Cardiac fibroblast (primary cell): Measurements from ENCODE around the gene VWC2.

Source experiments
- DNase-seq, 2 donors: peaks; one replicate each; pipeline versions ENCODE4 v3.0.0 to v3.0.0-alpha.2; 2010; ENCODE audit warnings: low read depth in 2 of 2
- H3K4me3 ChIP-seq, 2 donors: replicated peaks in 1 of 2; 1 replicate in 1 of 2; 2 replicates in 1 of 2; pipeline ENCODE4 v1.5.1; 2011; ENCODE audit warnings: low read depth in 2 of 2, low read length in 2 of 2, mild to moderate bottlenecking in 2 of 2, moderate library complexity in 1 of 2
- CTCF ChIP-seq: IDR thresholded peaks from one replicate; pipeline ENCODE4 v1.5.1; 2011; ENCODE audit warnings: low read depth, mild to moderate bottlenecking, low read length, inconsistent platforms

VWC2 gene

DNA sequence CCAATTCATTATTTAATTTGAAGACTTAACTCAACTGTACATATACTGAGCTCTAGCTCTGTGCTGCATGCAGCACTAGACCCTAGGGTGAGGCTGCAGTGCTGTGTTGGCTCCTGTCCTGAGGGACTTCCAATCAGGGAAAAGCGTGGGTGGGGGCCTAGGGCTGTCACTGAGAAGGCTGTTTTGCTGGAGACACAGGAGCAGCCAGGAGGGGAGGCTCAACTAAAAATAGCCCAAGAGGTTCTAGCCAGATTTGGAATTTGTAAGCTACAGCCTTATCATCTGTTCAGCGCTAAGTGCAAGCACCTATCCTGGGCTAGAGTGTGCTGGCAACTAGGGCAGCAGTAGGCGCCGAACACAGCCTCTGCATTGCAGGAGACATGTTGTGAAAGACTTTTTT is 121.1 kb downstream of the VWC2 start:
- H3K4me3 ChIP-seq: no peak overlapping the region
- DNase-seq: no peak
- no peak for TF ChIP-seq CTCF

- no peak overlapping the region for H3K4me3 ChIP-seq
- TF ChIP-seq CTCF: no peak
- no peak for DNase-seq
These were observed 138.5 kb downstream of the VWC2 start for GRCh38 chr7:49911909-49912308.

- TF ChIP-seq CTCF: no peak
- no peak overlapping the region for H3K4me3 ChIP-seq
- no peak for DNase-seq
These were observed 153.3 kb downstream of the VWC2 start for GRCh38 chr7:49926720-49927119.

GRCh38 chr7:49927631-49928030 is 154.2 kb downstream of the VWC2 start:
- TF ChIP-seq CTCF: no peak
- no peak overlapping the region for H3K4me3 ChIP-seq
- DNase-seq: no peak

- TF ChIP-seq CTCF: no peak
- no peak for DNase-seq
These were observed 155.3 kb downstream of the VWC2 start for GRCh38 chr7:49928787-49929186.

GRCh38 chr7:49931627-49932026 is 158.2 kb downstream of the VWC2 start:
- no peak for TF ChIP-seq CTCF
- H3K4me3 ChIP-seq: no peak overlapping the region
- no peak for DNase-seq

More at GRCh38 chr7:49928787-49929186, 155.3 kb downstream of the VWC2 start:
- no peak overlapping the region for H3K4me3 ChIP-seq

DNA sequence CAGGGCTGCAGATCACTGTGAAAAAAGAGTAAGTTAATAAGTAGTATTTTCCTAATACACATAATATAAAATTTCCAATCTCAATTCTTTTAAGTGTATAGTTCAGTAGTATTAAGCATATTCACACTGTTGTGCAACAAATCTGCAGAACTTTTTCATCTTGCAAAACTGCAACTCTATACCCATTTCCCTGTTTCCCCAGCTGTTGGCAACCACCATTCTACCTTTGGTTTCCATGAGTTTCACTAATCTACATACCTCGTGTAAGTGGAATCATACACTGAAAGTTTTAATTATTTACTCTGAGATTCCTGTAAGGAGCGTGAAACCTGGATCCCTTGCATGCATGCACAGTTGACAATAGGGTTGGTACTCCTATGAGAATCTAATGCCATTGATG is 164.2 kb downstream of the VWC2 start:
- TF ChIP-seq CTCF: no peak
- no peak for DNase-seq
- no peak overlapping the region for H3K4me3 ChIP-seq
